Naive B cell (primary cell): ENCODE measurements around the gene PKN2. TPM values are rescaled to one million over a fixed set of nuclear protein-coding genes. Genes with fewer than 3 reads are reported as not detected.
"Not testable (repeated sequence)": the region's sequence is repeated elsewhere in the genome, so short reads cannot be mapped to it uniquely, and the experiment has no call there.

Source experiments
- ATAC-seq, 2 donors: fragments of 150-1000 bp; cut with Tn5 transposase; 2 replicates each; pipeline ENCODE4 v1.10.0; 2021; ENCODE audit warnings: low read depth in 2 of 2, mild to moderate bottlenecking in 2 of 2, moderate library complexity in 2 of 2
- DNase-seq: peaks from one replicate; pipeline ENCODE4 v3.0.0; 2022
- H3K27ac Mint-ChIP-seq, 6 donors: one replicate each; pipeline ENCODE4 v1.8.0; 2020 to 2022; ENCODE audit warnings: mild to moderate bottlenecking in 6 of 6, mixed read lengths in 6 of 6, moderate library complexity in 5 of 6, inconsistent platforms in 2 of 6
- H3K27me3 Mint-ChIP-seq, 3 donors: one replicate each; pipeline ENCODE4 v1.8.0; 2021 to 2022; ENCODE audit warnings: mixed read lengths in 3 of 3, mild to moderate bottlenecking in 1 of 3
- H3K36me3 Mint-ChIP-seq, 2 donors: one replicate each; pipeline ENCODE4 v1.8.0; 2020 to 2022; ENCODE audit warnings: mixed read lengths in 2 of 2, inconsistent platforms in 1 of 2, mild to moderate bottlenecking in 1 of 2
- H3K4me1 Mint-ChIP-seq, 3 donors: one replicate each; pipeline ENCODE4 v1.8.0; 2020 to 2022; ENCODE audit warnings: mixed read lengths in 3 of 3, inconsistent platforms in 1 of 3, mild to moderate bottlenecking in 1 of 3, moderate library complexity in 1 of 3
- H3K4me3 Mint-ChIP-seq, 8 donors: one replicate each; pipeline ENCODE4 v1.8.0; 2020 to 2022; ENCODE audit warnings: mild to moderate bottlenecking in 8 of 8, mixed read lengths in 8 of 8, moderate library complexity in 8 of 8, inconsistent platforms in 2 of 8
- H3K9me3 Mint-ChIP-seq, 7 donors: one replicate each; pipeline ENCODE4 v1.8.0; 2020 to 2022; ENCODE audit warnings: mixed read lengths in 7 of 7, mild to moderate bottlenecking in 5 of 7, inconsistent platforms in 2 of 7, moderate library complexity in 1 of 7
- polyA plus RNA-seq, 6 donors: library from polyadenylated mRNA; unstranded; fragments of 300-500 nt; fragmentation: Illumina TruSeq; gene quantifications; one replicate each; pipeline ENCODE4 v1.2.3, GENCODE V29; 2021; ENCODE audit warnings: low read depth in 6 of 6

The PKN2 gene
- polyA plus RNA-seq, 6 donors from 2014 or later, result 7.6 to 13.3 (median 10.2) TPM

DNA sequence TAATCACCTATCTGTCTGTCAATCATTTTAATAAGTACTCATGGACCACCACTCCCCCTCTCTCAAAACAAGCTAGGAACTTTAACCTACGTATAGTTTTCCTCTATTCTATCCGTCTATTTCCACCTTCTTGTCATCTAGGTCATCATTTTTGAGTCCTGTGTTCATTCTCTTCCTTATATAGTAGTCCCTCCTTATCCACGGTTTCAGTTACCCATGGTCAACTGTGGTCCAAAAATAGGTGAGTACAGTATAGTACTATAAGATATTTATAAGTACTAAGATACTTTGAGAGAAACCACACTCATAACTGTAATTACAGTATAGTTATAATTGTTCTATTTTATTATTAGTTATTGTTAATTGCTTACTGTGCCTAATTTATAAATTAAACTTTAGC lies 7.5 kb downstream of the PKN2 start:
- peak overlapping the region in 1 of 6 donors; percentile 79 for H3K27ac Mint-ChIP-seq
- no peaks in the 10 kb centered on the region for H3K27me3 Mint-ChIP-seq
- no peak overlapping the region for H3K4me3 Mint-ChIP-seq
- no peak for DNase-seq
- no peaks in the 10 kb centered on the region for H3K9me3 Mint-ChIP-seq
- H3K36me3 Mint-ChIP-seq, result peaks cover 0 to 16% of the 10 kb centered on the region in 2 donors
- no peak for ATAC-seq
- H3K4me1 Mint-ChIP-seq, result peaks cover 25 to 39% (median 28%) of the 10 kb centered on the region in 3 donors

- DNase-seq (no peak), ATAC-seq (no peak)
- no peaks in the 10 kb centered on the region for H3K9me3 Mint-ChIP-seq
- no peaks in the 10 kb centered on the region for H3K27me3 Mint-ChIP-seq
- peak overlapping the region in 4 of 6 donors; percentile 7 to 45 (median 26) for H3K27ac Mint-ChIP-seq
- peaks cover 0 to 16% of the 10 kb centered on the region in 2 donors for H3K36me3 Mint-ChIP-seq
- H3K4me3 Mint-ChIP-seq, result peak overlapping the region in 1 of 8 donors; percentile 40
- peaks cover 41 to 71% (median 49%) of the 10 kb centered on the region in 3 donors for H3K4me1 Mint-ChIP-seq
These were observed 11.7 kb downstream of the PKN2 start for GRCh38 chr1:88695781-88696180.

GRCh38 chr1:88697503-88697902 lies 13.4 kb downstream of the PKN2 start:
- H3K4me1 Mint-ChIP-seq, result peaks cover 53 to 70% (median 56%) of the 10 kb centered on the region in 3 donors

DNA sequence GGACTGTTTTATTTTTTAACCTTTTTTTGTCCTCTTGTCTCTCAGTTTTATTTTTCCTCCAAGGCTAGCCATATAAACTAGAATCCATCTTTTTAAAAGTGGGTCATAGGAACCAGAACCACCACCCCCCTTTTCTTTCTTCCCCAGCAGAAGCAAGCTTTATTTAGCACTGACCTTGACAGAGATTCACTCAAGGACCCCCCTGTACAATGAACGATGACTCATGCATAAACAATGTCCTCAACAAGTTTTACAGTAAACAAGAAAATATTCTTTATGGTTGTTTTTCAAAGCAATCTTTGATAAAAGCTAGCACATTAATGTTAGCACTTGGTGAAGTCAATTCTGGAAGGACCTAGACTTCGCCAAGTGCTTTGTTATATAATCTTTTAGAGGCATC lies 14.1 kb downstream of the PKN2 start:
- no peaks in the 10 kb centered on the region for H3K9me3 Mint-ChIP-seq
- no peak for ATAC-seq
- peak overlapping the region in 2 of 8 donors; percentile 1 to 19 for H3K4me3 Mint-ChIP-seq
- H3K36me3 Mint-ChIP-seq, result peaks cover 0 to 11% of the 10 kb centered on the region in 2 donors
- H3K27me3 Mint-ChIP-seq, result no peaks in the 10 kb centered on the region
- DNase-seq, result no peak
- H3K27ac Mint-ChIP-seq, result peak overlapping the region in 4 of 6 donors; percentile 23 to 89 (median 56)
- H3K4me1 Mint-ChIP-seq, result peaks cover 51 to 72% (median 56%) of the 10 kb centered on the region in 3 donors

More at GRCh38 chr1:88697503-88697902, 13.4 kb downstream of the PKN2 start:
- Mint-ChIP-seq H3K9me3 (no peaks in the 10 kb centered on the region), H3K27me3 (no peaks in the 10 kb centered on the region), H3K27ac (peak overlapping the region in 4 of 6 donors; percentile 55 to 89 (median 56)), H3K36me3 (peaks cover 0 to 11% of the 10 kb centered on the region in 2 donors), H3K4me3 (no peak overlapping the region)
- ATAC-seq (no peak), DNase-seq (no peak)

- peak overlapping the region in 4 of 6 donors; percentile 4 to 89 (median 45) for H3K27ac Mint-ChIP-seq
- no peaks in the 10 kb centered on the region for H3K27me3 Mint-ChIP-seq
- ATAC-seq (no peak), DNase-seq (no peak)
- H3K4me3 Mint-ChIP-seq, result peak overlapping the region in 7 of 8 donors; percentile 6 to 68 (median 50)
- peaks cover 48 to 70% (median 56%) of the 10 kb centered on the region in 3 donors for H3K4me1 Mint-ChIP-seq
- H3K9me3 Mint-ChIP-seq, result no peaks in the 10 kb centered on the region
- peaks cover 0 to 8% of the 10 kb centered on the region in 2 donors for H3K36me3 Mint-ChIP-seq
These were observed 14.7 kb downstream of the PKN2 start for GRCh38 chr1:88698764-88699163.

DNA sequence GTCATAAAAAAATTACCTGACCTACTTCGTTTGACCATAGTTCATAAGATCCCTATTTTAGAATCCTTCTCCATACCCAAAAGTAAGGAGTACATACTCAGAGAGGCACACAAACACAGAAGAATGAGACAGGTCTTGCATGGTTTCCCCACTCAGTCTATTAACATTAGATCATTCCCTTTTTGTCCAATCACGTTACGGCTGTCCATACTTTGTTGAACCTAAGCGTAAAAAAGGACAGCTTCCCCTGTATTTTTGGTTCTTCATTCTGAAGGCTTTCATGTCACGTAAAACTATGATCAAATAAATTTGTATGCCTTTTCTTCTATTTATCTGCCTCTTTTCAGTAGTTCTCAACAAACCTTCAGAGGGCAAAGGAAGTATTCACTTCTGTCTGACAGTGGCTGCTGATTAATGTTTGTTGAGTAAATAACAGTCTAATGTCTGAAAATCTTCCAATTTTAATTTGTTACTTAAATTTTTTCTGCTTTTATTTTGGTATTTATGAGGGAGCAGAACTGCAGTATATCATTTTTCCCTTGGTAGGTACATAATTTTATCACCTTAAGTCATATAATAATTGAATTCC lies 16.4 kb downstream of the PKN2 start:
- peaks cover 44 to 55% (median 47%) of the 10 kb centered on the region in 3 donors for H3K4me1 Mint-ChIP-seq
- ATAC-seq (no peak), DNase-seq (no peak)
- H3K27ac Mint-ChIP-seq, result peak overlapping the region in 5 of 6 donors; percentile 66 to 86 (median 82)
- no peaks in the 10 kb centered on the region for H3K27me3 Mint-ChIP-seq
- peaks cover 0 to 3% of the 10 kb centered on the region in 2 donors for H3K36me3 Mint-ChIP-seq
- peak overlapping the region in 2 of 8 donors; percentile 27 to 70 for H3K4me3 Mint-ChIP-seq
- H3K9me3 Mint-ChIP-seq, result no peaks in the 10 kb centered on the region

GRCh38 chr1:88701275-88701674 lies 17.2 kb downstream of the PKN2 start:
- peak overlapping the region in 5 of 8 donors; percentile 34 to 75 (median 57) for H3K4me3 Mint-ChIP-seq
- no peaks in the 10 kb centered on the region for H3K9me3 Mint-ChIP-seq
- peak; percentile 37 for DNase-seq
- ATAC-seq, result peak; percentile 98 to 99
- no peaks in the 10 kb centered on the region for H3K27me3 Mint-ChIP-seq
- peaks cover 36 to 48% (median 45%) of the 10 kb centered on the region in 3 donors for H3K4me1 Mint-ChIP-seq
- peak overlapping the region; percentile 33 to 89 (median 76) for H3K27ac Mint-ChIP-seq
- H3K36me3 Mint-ChIP-seq, result no peaks in the 10 kb centered on the region

- H3K27me3 Mint-ChIP-seq, H3K9me3 Mint-ChIP-seq, DNase-seq, ATAC-seq, H3K36me3 Mint-ChIP-seq: not testable (repeated sequence)
- Mint-ChIP-seq H3K4me1 (peaks cover 36 to 45% (median 44%) of the 10 kb centered on the region in 3 donors), H3K4me3 (peak overlapping the region in 3 of 8 donors; percentile 9 to 56 (median 45)), H3K27ac (peak overlapping the region; percentile 7 to 86 (median 56))
These were observed 17.7 kb downstream of the PKN2 start for GRCh38 chr1:88701793-88702192.

DNA sequence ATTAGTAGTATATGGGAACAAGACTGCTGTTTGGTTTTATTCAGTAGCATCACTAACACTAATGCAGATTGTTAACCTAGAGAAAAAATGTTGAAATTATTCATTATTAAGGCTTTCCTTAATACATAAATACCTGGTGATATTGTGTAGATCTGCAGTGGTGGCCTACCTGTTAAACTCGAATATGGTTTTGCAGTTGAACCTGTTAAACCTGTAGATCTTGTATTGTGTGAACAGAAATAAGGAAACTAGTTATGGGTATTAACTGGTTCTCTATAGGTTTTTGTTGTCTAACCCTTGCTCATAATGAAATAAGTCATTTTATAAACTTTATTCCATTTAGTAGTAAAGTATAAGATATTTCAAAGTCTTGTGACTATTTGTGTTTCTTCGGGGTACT lies 23.9 kb downstream of the PKN2 start:
- peaks cover 0 to 3% (median 0%) of the 10 kb centered on the region in 7 donors for H3K9me3 Mint-ChIP-seq
- H3K36me3 Mint-ChIP-seq, result peaks cover 0 to 18% of the 10 kb centered on the region in 2 donors
- H3K4me3 Mint-ChIP-seq, result no peak overlapping the region
- DNase-seq (no peak), ATAC-seq (no peak)
- H3K4me1 Mint-ChIP-seq, result peaks cover 6 to 20% (median 13%) of the 10 kb centered on the region in 3 donors
- H3K27ac Mint-ChIP-seq, result no peak overlapping the region
- no peaks in the 10 kb centered on the region for H3K27me3 Mint-ChIP-seq

- not testable (repeated sequence) for H3K27me3 Mint-ChIP-seq, ATAC-seq, DNase-seq, H3K4me3 Mint-ChIP-seq
- H3K9me3 Mint-ChIP-seq, result peaks cover 0 to 22% (median 10%) of the 10 kb centered on the region in 7 donors
- peaks cover 0 to 25% of the 10 kb centered on the region in 2 donors for H3K36me3 Mint-ChIP-seq
- peak overlapping the region in 1 of 6 donors; percentile 27 for H3K27ac Mint-ChIP-seq
- H3K4me1 Mint-ChIP-seq, result peaks cover 29 to 48% (median 34%) of the 10 kb centered on the region in 3 donors
These were observed 28.8 kb downstream of the PKN2 start for GRCh38 chr1:88712907-88713306.

DNA sequence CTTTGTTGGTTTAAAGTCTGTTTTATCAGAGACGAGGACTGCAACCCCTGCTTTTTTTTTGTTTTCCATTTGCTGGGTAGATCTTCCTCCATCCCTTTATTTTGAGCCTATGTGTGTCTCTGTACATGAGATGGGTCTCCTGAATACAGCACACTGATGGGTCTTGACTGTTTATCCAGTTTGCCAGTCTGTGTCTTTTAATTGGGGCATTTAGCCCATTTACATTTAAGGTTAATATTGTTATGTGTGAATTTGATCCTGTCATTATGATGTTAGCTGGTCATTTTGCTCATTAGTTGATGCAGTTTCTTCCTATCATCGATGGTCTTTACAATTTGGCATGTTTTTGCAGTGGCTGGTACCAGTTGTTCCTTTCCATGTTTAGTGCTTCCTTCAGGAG lies 32.5 kb downstream of the PKN2 start:
- H3K27me3 Mint-ChIP-seq, H3K27ac Mint-ChIP-seq, H3K36me3 Mint-ChIP-seq, DNase-seq, ATAC-seq, H3K4me3 Mint-ChIP-seq: not testable (repeated sequence)
- Mint-ChIP-seq H3K4me1 (peaks cover 25 to 50% (median 36%) of the 10 kb centered on the region in 3 donors), H3K9me3 (peaks cover 0 to 22% (median 8%) of the 10 kb centered on the region in 7 donors)

DNA sequence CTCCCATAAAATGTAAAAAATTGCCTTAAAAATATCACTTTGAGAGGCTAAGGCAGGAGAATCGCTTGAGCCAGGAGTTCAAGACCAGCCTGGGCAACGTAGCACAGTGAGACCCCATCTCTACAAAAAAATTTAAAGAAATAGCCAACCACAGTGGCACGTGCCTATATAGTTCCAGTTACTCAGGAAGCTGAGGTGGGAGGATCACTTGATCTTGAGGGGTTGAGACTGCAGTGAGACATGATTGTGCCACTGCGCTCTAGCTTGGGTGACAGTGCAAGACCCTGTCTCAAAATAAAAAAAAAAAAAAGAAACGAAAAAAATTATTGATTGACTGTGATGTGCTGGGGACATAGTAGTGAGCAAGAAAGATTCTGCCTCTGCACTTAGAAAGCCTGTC lies 38.4 kb downstream of the PKN2 start:
- Mint-ChIP-seq H3K27ac (peak overlapping the region in 2 of 6 donors; percentile 30 to 90), H3K4me1 (peaks cover 31 to 57% (median 32%) of the 10 kb centered on the region in 3 donors), H3K27me3 (no peaks in the 10 kb centered on the region), H3K36me3 (no peaks in the 10 kb centered on the region), H3K9me3 (peaks cover 0 to under 1% (median 0%) of the 10 kb centered on the region in 7 donors), H3K4me3 (no peak overlapping the region)
- ATAC-seq (no peak), DNase-seq (no peak)

- H3K9me3 Mint-ChIP-seq, result no peaks in the 10 kb centered on the region
- DNase-seq (no peak), ATAC-seq (no peak)
- H3K27ac Mint-ChIP-seq, result peak overlapping the region in 2 of 6 donors; percentile 58 to 64
- H3K4me1 Mint-ChIP-seq, result peaks cover 33 to 62% (median 58%) of the 10 kb centered on the region in 3 donors
- H3K36me3 Mint-ChIP-seq, result peaks cover 4 to 7% of the 10 kb centered on the region in 2 donors
- no peak overlapping the region for H3K4me3 Mint-ChIP-seq
- H3K27me3 Mint-ChIP-seq, result no peaks in the 10 kb centered on the region
These were observed 42.6 kb downstream of the PKN2 start for GRCh38 chr1:88726697-88727096.

DNA sequence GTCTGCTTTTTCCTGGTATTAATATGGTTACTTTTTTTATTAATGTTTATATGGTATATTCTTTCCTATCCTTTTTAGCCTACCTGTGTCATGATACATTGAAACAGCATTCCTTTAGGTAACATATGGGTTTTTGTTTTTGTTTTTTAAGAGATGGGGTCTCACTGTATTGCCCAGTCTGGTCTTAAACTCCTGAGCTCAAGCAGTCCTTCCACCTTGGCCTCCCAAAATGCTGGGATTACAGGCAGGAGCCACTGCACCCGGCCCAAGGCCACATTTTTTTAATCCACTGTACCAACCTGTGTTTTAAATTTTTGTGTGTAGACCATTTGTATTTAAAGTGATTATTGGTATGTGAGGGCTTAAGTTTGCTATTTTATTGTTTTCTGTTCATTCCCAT lies 43.1 kb downstream of the PKN2 start:
- H3K27me3 Mint-ChIP-seq, result no peaks in the 10 kb centered on the region
- H3K27ac Mint-ChIP-seq, result peak overlapping the region in 1 of 6 donors; percentile 35
- H3K4me3 Mint-ChIP-seq, result peak overlapping the region in 1 of 8 donors; percentile 11
- DNase-seq, result no peak
- H3K4me1 Mint-ChIP-seq, result peaks cover 33 to 62% (median 57%) of the 10 kb centered on the region in 3 donors
- H3K36me3 Mint-ChIP-seq, result peaks cover 4 to 7% of the 10 kb centered on the region in 2 donors
- ATAC-seq, result no peak
- peaks cover 0 to 1% (median 0%) of the 10 kb centered on the region in 7 donors for H3K9me3 Mint-ChIP-seq
